Measurements from ENCODE around the gene BCDIN3D. TPM values are rescaled to one million over a fixed set of nuclear protein-coding genes. Genes with fewer than 3 reads are reported as not detected.
"Not testable (repeated sequence)": the region's sequence is repeated elsewhere in the genome, so short reads cannot be mapped to it uniquely, and the experiment has no call there.

BCDIN3D gene
- total and polyA plus RNA-seq, 10 donors: 3.3 to 7.4 (median 5.2) TPM

GRCh38 chr12:49880756-49881414 is 38.0 kb upstream of the BCDIN3D start:
- Histone ChIP-seq H3K27me3 (replicated peaks in 1 of 7) (peaks cover 0 to 32% (median 0%) of the 10 kb centered on the region in 7 donors), H3K36me3 (no peaks in the 10 kb centered on the region), H3K4me3 (no peak overlapping the region), H3K9me3 (no peaks in the 10 kb centered on the region), H3K4me1 (peaks cover 0 to 3% (median 0%) of the 10 kb centered on the region in 6 donors), H3K27ac (no peak overlapping the region)
- DNase-seq: peak; percentile 18
- TF ChIP-seq CTCF (IDR thresholded peaks at IDR 0.05 in 8 of 11, conservative IDR thresholded peaks at IDR 0.05 in 3 of 11) (no peak), POLR2AphosphoS5 (IDR thresholded peaks at IDR 0.05) (no peak), POLR2A (IDR thresholded peaks at IDR 0.05) (no peak)
- intact Hi-C loops (cut with DNase I; ENCODE audit: low total_unique reads): no loop called here
- 85 to 98% (median 89%) methylated on average over 5 of the region's 5 CpGs for WGBS, 5 donors

GRCh38 chr12:49879065-49879464 is 36.2 kb upstream of the BCDIN3D start:
- H3K9me3 ChIP-seq; H3K27ac ChIP-seq; H3K36me3 ChIP-seq; H3K4me1 ChIP-seq; H3K4me3 ChIP-seq; DNase-seq; intact Hi-C loops (cut with DNase I; ENCODE audit: low total_unique reads): not testable (repeated sequence)
- WGBS, 5 donors: 77 to 94% (median 92%) methylated on average over 2 of the region's 2 CpGs
- peaks cover 0 to 15% (median 0%) of the 10 kb centered on the region in 7 donors for H3K27me3 ChIP-seq (replicated peaks in 1 of 7)

- Histone ChIP-seq H3K27me3 (replicated peaks in 1 of 7) (peaks cover 0 to 5% (median 0%) of the 10 kb centered on the region in 7 donors), H3K4me3 (no peak overlapping the region), H3K27ac (no peak overlapping the region), H3K4me1 (peaks cover 0 to 2% (median 0%) of the 10 kb centered on the region in 6 donors), H3K9me3 (no peaks in the 10 kb centered on the region), H3K36me3 (no peaks in the 10 kb centered on the region)
- no peak for DNase-seq
- WGBS, 5 donors: 10 to 86% (median 83%) methylated on average over 1 to 2 of the region's 2 CpGs
- TF ChIP-seq POLR2AphosphoS5 (IDR thresholded peaks at IDR 0.05) (no peak), POLR2A (IDR thresholded peaks at IDR 0.05) (no peak), CTCF (IDR thresholded peaks at IDR 0.05 in 8 of 11, conservative IDR thresholded peaks at IDR 0.05 in 3 of 11) (no peak)
- intact Hi-C loops (cut with DNase I; ENCODE audit: low total_unique reads): no loop called here
These were observed 35.1 kb upstream of the BCDIN3D start for GRCh38 chr12:49878021-49878420.

- no peaks in the 10 kb centered on the region for H3K36me3 ChIP-seq
- H3K9me3 ChIP-seq: no peaks in the 10 kb centered on the region
- no peaks in the 10 kb centered on the region for H3K27me3 ChIP-seq (replicated peaks in 1 of 7)
- peaks cover 0 to 8% (median 0%) of the 10 kb centered on the region in 6 donors for H3K4me1 ChIP-seq
- no peak overlapping the region for H3K27ac ChIP-seq
- intact Hi-C loops (cut with DNase I; ENCODE audit: low total_unique reads): no loop called here
- 60 to 78% (median 71%) methylated on average over 2 to 5 of the region's 5 CpGs; no CpG with 5 or more reads in 1 of the 5 donors for WGBS, 5 donors
- H3K4me3 ChIP-seq: no peak overlapping the region
- no peak for TF ChIP-seq POLR2A (IDR thresholded peaks at IDR 0.05)
- no peak for TF ChIP-seq POLR2AphosphoS5 (IDR thresholded peaks at IDR 0.05)
- TF ChIP-seq CTCF (IDR thresholded peaks at IDR 0.05 in 8 of 11, conservative IDR thresholded peaks at IDR 0.05 in 3 of 11): no peak
- DNase-seq: peak; percentile 41
These were observed 34.2 kb upstream of the BCDIN3D start for GRCh38 chr12:49877066-49877465.

All from spleen (tissue), 11 donors.